LNCaP clone FGC (cell line): ENCODE results near the gene KLHL29.

Experiments
- DNase-seq: peaks from one replicate; pipeline ENCODE4 v3.0.0-alpha.2; 2011; ENCODE audit warnings: low read depth
- H3K4me3 ChIP-seq: 2 replicates; pipeline ENCODE4 v1.5.1; 2011; ENCODE audit warnings: mild to moderate bottlenecking, low read depth, low read length, control low read depth
- CTCF ChIP-seq: IDR thresholded peaks from 2 replicates; pipeline ENCODE4 v1.5.1; 2012; ENCODE audit warnings: mild to moderate bottlenecking; ENCODE audit not compliant: control insufficient read depth, insufficient read depth; ENCODE audit errors: extremely low read depth

Gene KLHL29

GRCh38 chr2:23616630-23617029, 231.7 kb downstream of the KLHL29 start:
- H3K4me3 ChIP-seq = no peak overlapping the region
- no peak for DNase-seq
- TF ChIP-seq CTCF = no peak

GRCh38 chr2:23617167-23617810, 232.3 kb downstream of the KLHL29 start:
- TF ChIP-seq CTCF = no peak
- no peak overlapping the region for H3K4me3 ChIP-seq
- DNase-seq = no peak

- DNase-seq = no peak
- no peak overlapping the region for H3K4me3 ChIP-seq
- TF ChIP-seq CTCF = no peak
Observed at GRCh38 chr2:23617811-23618215, 232.8 kb downstream of the KLHL29 start.

- H3K4me3 ChIP-seq = no peak overlapping the region
- no peak for TF ChIP-seq CTCF
- no peak for DNase-seq
Observed at GRCh38 chr2:23618265-23618664, 233.3 kb downstream of the KLHL29 start.

GRCh38 chr2:23618794-23619530, 234.0 kb downstream of the KLHL29 start:
- DNase-seq = no peak
- no peak overlapping the region for H3K4me3 ChIP-seq
- no peak for TF ChIP-seq CTCF

GRCh38 chr2:23619941-23620340, 235.0 kb downstream of the KLHL29 start:
- DNase-seq = no peak
- H3K4me3 ChIP-seq = no peak overlapping the region
- no peak for TF ChIP-seq CTCF
